Naive thymus-derived CD8-positive, alpha-beta T cell (primary cell): Measurements from ENCODE around the gene MICALL2. TPM values are rescaled to one million over a fixed set of nuclear protein-coding genes. Genes with fewer than 3 reads are reported as not detected.

Source experiments
- ATAC-seq, 2 donors: fragments of 150-1000 bp; cut with Tn5 transposase in 1 of 2; sonication (Bioruptor Pico), chemical (Tn5 transposase) in 1 of 2; 1 replicate in 1 of 2; 2 replicates in 1 of 2; pipeline ENCODE4 v1.10.0; 2021; ENCODE audit warnings: mild to moderate bottlenecking in 2 of 2, moderate library complexity in 2 of 2
- POLR2A ChIA-PET: fragments of 350-600 bp; sonication (Branson Sonifier 250); formaldehyde crosslinking; loops from one replicate; lab custom pipeline; 2021; ENCODE audit warnings: antibody characterized with exemption; lab: Charles Lee
- DNase-seq, 10 donors: peaks; one replicate each; pipeline versions ENCODE4 v3.0.0 to v3.0.0-alpha.2; 2020 to 2022
- H3K27ac Mint-ChIP-seq, 10 donors: one replicate each; pipeline ENCODE4 v1.8.0; 2020 to 2022; ENCODE audit warnings: mild to moderate bottlenecking in 10 of 10, mixed read lengths in 10 of 10, moderate library complexity in 4 of 10, inconsistent platforms in 1 of 10
- H3K27me3 Mint-ChIP-seq, 5 donors: one replicate each; pipeline ENCODE4 v1.8.0; 2021 to 2022; ENCODE audit warnings: mixed read lengths in 5 of 5
- H3K36me3 Mint-ChIP-seq, 3 donors: one replicate each; pipeline ENCODE4 v1.8.0; 2020 to 2022; ENCODE audit warnings: mixed read lengths in 3 of 3, mild to moderate bottlenecking in 2 of 3, inconsistent platforms in 1 of 3
- H3K4me1 Mint-ChIP-seq, 4 donors: one replicate each; pipeline ENCODE4 v1.8.0; 2021 to 2022; ENCODE audit warnings: mixed read lengths in 4 of 4
- H3K4me3 Mint-ChIP-seq, 10 donors: one replicate each; pipeline ENCODE4 v1.8.0; 2020 to 2022; ENCODE audit warnings: mild to moderate bottlenecking in 10 of 10, mixed read lengths in 10 of 10, moderate library complexity in 6 of 10, inconsistent platforms in 1 of 10
- H3K9me3 Mint-ChIP-seq, 9 donors: one replicate each; pipeline ENCODE4 v1.8.0; 2020 to 2022; ENCODE audit warnings: mixed read lengths in 9 of 9, mild to moderate bottlenecking in 3 of 9, inconsistent platforms in 1 of 9, moderate library complexity in 1 of 9
- polyA plus RNA-seq, 3 donors: library from polyadenylated mRNA; unstranded; fragments of 300-500 nt; fragmentation: Illumina TruSeq; gene quantifications; one replicate each; pipeline ENCODE4 v1.2.3, GENCODE V29; 2021
- total RNA-seq, 8 experiments: library from RNA in 2 of 8; stranded (reverse) in 2 of 8; gene quantifications; one replicate each; pipeline ENCODE4 v1.2.3 and lab custom pipeline; 2021 to 2026

Gene MICALL2
- total and polyA plus RNA-seq, 5 experiments from 2014 or later = 0.85 to 4.6 (median 2.5) TPM; not detected in 1

DNA sequence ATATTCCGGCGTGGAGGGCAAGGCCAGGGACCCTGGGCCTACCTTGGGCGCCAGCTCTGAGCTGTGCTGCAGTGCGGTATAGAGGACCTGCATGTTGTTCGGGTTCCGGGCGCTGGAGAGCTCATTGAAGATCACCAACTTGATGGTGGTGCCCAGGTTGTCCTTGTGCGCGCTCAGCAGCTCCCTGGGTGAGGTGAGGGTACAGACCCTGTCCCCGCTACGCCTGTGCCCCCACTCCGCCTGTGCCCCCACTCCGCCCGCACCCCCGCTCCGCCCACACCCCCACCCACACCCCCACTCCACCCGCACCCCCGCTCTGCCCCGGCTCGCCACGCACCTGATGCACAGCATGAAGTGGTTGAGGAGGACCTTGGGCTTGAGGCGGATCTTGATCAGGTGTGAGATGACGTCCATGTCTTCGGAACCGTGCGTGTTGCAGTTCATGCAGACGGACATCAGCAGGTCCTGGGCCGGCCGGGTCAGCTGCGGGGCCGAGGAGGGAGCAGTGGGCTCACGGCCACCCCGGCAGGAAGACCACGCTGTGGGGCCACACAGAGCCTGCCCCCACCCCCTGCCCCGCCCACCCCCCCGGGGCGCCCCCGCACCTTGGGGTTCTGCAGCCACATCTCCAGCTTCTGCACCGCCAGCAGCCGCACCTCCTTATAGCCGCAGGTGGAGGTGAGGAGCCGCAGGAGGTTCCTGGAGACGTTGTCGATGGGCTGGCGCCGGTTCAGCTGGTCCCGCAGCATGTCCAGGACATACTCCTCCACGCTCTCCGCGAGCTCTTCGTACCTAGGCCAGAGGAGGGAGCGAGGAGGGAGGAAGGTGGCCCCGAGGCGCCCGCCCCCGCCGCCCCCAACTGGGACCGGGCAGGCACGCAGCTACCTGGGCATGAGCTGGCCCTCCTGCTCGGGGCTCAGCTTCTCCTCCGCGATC lies 39.4 kb upstream of the MICALL2 start:
- POLR2A ChIA-PET = interaction anchor here (0.6 kb wide), 2 partner anchors 13 to 75 kb away, joined by 3 to 6 read pairs; no protein-coding TSS in a partner anchor
- peaks cover 0 to 50% (median 5%) of the 10 kb centered on the region in 3 donors for H3K36me3 Mint-ChIP-seq
- DNase-seq (no peak), ATAC-seq (no peak)
- H3K27me3 Mint-ChIP-seq = no peaks in the 10 kb centered on the region
- H3K4me1 Mint-ChIP-seq = peaks cover 14 to 31% (median 24%) of the 10 kb centered on the region in 4 donors
- H3K4me3 Mint-ChIP-seq = no peak overlapping the region
- H3K27ac Mint-ChIP-seq = no peak overlapping the region
- H3K9me3 Mint-ChIP-seq = no peaks in the 10 kb centered on the region

DNA sequence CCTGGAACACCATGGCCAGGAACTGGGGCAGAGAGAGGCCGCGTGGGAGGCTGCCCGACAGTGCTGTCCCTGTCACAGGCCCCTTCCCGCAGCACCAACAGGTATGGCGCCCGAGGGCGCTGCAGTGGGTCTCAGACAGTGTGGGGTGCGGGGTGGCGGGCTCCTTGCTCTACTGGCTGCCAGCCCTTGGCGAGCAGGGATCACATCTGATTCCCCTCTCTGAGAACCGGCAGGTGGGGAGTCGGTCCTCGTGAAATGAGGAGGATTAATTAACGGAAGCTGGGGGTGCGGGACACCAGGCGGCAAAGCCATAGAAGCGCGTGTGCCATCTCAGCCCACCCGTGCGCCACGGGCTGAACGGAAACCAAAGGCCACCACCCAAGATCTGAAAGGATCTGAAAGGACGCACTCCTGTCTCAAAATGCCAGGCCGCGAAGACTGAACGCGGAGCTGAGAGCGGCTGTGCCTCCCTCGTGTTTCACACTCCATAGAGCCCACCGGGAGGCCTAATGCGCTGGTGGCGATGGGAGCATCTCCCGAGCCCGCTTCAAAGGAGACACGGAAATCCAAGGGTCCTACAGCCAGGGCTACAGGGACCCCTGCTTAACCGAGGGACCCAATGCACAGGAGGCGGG lies 38.1 kb upstream of the MICALL2 start:
- POLR2A ChIA-PET = no interaction called here
- Mint-ChIP-seq H3K9me3 (no peaks in the 10 kb centered on the region), H3K4me1 (peaks cover 9 to 21% (median 14%) of the 10 kb centered on the region in 4 donors), H3K27ac (no peak overlapping the region), H3K36me3 (peaks cover 0 to 52% (median 7%) of the 10 kb centered on the region in 3 donors), H3K27me3 (no peaks in the 10 kb centered on the region), H3K4me3 (peak overlapping the region in 1 of 10 donors; percentile 38)
- DNase-seq (no peak), ATAC-seq (no peak)

DNA sequence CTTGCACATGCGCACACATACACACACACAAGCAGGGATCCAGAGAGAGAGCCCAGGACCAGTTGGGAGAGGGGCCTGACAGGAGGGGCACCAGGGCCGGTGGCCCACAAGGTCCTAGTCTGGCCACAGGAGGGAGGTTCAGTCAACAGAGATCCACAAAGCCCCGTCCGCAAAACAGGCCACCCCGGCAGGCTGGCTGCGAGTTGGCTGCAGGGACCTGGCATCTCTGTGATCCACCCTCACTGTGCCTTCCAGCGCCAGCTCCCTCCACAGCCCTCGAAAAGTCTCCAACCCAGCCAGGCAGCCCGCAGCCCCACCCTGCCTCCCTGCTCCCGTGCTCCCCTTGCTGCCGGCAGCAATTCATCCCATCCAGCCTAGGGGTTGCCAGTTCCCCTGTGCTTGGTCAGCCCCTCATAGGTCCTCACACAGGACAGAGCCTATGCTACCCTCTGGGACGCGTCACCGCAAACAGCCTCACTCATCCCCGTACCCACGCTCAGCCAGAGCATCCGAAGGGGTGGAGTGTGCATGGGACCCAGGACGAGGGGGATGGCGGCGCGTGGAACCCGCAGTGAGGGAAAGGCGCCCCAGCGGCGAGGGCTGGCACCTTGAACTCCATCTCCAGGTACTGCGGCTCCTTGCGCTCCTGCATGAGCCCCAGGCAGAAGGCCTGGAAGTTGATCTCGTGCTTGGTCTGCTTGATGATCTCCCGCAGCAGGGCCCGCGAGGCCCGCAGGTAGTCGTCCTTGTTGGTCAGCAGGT lies 37.4 kb upstream of the MICALL2 start:
- H3K27me3 Mint-ChIP-seq = no peaks in the 10 kb centered on the region
- H3K36me3 Mint-ChIP-seq = peaks cover 0 to 52% (median 8%) of the 10 kb centered on the region in 3 donors
- ATAC-seq = no peak
- no peak overlapping the region for H3K27ac Mint-ChIP-seq
- no peak for DNase-seq
- H3K9me3 Mint-ChIP-seq = no peaks in the 10 kb centered on the region
- POLR2A ChIA-PET = no interaction called here
- H3K4me3 Mint-ChIP-seq = no peak overlapping the region
- H3K4me1 Mint-ChIP-seq = peaks cover 4 to 14% (median 8%) of the 10 kb centered on the region in 4 donors

DNA sequence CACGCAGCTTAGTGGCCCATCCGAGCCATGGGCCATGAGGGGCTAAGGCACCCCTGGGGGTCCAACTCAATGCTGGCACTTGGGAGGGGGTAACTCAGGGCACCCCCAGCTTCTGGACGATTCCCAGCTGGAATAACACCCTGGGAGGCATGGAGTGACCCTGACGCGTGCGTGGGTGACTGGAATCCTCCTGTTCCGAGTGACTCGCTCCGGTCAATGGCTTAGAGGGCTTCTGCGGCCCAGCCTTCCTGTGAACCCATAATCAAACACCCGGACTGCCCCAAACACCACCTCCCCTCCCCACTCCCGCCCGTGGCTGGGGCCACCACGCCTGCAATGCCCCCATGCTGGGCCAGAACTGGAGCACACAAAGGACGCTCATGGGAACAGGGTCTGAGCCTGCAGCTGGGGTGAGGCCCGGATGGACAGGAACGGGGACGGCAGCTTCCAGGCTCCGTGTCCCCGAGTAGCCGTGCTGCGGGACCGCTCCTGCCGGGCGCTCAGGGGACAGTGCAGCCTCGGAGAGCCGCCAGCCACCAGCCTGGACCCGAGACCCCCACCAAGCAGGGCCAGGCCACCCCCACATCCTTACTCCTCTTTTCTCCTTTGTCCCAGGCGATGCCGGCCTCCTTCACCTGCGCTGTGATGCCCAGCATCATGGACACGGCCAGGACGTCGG lies 36.4 kb upstream of the MICALL2 start:
- Mint-ChIP-seq H3K27me3 (no peaks in the 10 kb centered on the region), H3K9me3 (no peaks in the 10 kb centered on the region), H3K4me1 (peaks cover 0 to 7% (median 5%) of the 10 kb centered on the region in 4 donors), H3K27ac (no peak overlapping the region), H3K36me3 (peaks cover 0 to 56% (median 8%) of the 10 kb centered on the region in 3 donors), H3K4me3 (no peak overlapping the region)
- DNase-seq (no peak), ATAC-seq (no peak)
- POLR2A ChIA-PET = no interaction called here

DNA sequence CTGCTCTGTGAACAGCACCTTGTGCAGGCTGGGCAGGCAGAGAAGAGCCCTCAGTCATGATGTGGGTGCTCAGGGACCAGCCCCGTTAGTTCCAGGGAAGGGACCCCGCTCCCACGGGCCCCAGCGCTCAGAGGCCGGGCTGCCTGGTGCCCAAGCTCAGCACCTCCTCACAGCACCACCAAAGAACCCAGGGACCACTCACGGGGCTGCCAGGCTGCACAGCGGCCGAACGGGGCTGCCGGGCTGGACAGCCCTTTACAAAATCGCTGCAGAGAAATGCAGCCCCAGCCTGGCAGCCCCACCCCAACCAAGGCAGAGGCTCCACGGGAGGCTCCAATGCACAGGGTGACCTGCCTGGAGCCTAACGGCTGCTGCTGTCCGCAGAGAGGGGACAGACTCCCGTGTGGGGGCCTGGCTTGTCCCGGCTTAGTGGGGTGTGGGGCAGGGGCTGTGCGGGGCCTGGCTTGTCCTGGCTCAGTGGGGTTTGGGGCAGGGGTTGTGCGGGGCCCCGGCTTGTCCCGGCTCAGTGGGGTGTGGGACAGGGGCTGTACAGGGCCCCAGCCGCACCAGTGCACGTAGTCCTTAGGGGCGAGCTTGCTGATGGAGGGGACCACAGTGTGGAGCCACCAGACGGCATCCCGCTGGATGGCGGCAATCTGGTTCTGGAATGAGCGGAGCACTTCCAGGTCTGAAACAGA lies 35.7 kb upstream of the MICALL2 start:
- ATAC-seq = no peak

DNA sequence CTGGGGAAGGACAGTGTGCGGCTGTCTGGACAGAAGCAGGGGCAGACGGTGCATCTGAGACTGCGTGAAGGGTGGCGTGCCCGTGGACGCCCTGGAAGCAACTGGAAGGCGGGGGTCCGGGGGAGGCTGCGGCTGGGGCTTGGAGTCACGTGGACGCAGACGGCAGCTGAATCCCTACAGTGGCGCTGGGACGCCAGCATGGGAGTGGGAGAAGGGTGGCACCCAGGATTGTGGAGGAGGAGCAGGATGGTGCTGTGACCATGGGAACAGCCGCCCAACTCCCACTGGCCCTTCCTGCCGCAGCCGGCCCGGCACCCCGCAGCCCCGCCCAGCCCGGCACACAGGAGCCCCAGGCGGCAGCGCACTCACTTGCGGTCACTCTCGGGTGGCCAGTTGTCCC lies 35.2 kb upstream of the MICALL2 start:
- H3K4me1 Mint-ChIP-seq = peaks cover 0 to 7% (median 0%) of the 10 kb centered on the region in 4 donors
- DNase-seq (no peak), ATAC-seq (no peak)
- no peak overlapping the region for H3K27ac Mint-ChIP-seq
- POLR2A ChIA-PET = interaction anchor here (0.6 kb wide), 1 partner anchor 13 kb away, joined by 3 read pairs; no protein-coding TSS in a partner anchor
- no peaks in the 10 kb centered on the region for H3K9me3 Mint-ChIP-seq
- H3K4me3 Mint-ChIP-seq = no peak overlapping the region
- H3K36me3 Mint-ChIP-seq = peaks cover 0 to 55% (median 11%) of the 10 kb centered on the region in 3 donors
- no peaks in the 10 kb centered on the region for H3K27me3 Mint-ChIP-seq

More for the DNA sequence above, 35.7 kb upstream of the MICALL2 start:
- Mint-ChIP-seq H3K9me3 (no peaks in the 10 kb centered on the region), H3K36me3 (peaks cover 0 to 53% (median 8%) of the 10 kb centered on the region in 3 donors), H3K4me1 (peaks cover 0 to 7% (median under 1%) of the 10 kb centered on the region in 4 donors), H3K4me3 (no peak overlapping the region), H3K27ac (no peak overlapping the region), H3K27me3 (no peaks in the 10 kb centered on the region)
- no peak for DNase-seq
- POLR2A ChIA-PET = interaction anchor here (0.6 kb wide), 1 partner anchor 13 kb away, joined by 3 read pairs; no protein-coding TSS in a partner anchor

DNA sequence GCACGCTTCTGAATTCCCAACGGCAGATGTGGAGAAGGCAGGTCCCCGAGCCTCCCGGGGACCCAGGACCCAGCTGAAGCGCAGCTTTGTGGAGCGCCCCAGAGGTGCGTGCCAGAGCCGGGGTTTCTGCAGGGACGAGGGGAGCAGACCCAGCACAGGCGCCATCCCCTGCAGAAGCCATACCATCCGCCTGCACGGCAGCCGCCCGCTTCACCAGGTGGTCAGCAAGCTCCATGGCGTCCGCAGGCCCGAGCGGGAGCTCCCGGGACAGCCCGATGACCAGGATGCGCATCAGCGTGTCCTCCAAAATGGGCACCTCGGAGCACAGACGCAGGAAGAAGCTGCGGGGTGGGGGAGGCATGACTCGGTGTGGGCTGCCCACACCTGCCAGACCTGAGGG lies 34.3 kb upstream of the MICALL2 start:
- no peak for ATAC-seq
- no peak for DNase-seq
- H3K4me1 Mint-ChIP-seq = peaks cover 0 to 7% (median 0%) of the 10 kb centered on the region in 4 donors
- H3K27me3 Mint-ChIP-seq = no peaks in the 10 kb centered on the region
- no peaks in the 10 kb centered on the region for H3K9me3 Mint-ChIP-seq
- POLR2A ChIA-PET = interaction anchor here (0.6 kb wide), 1 partner anchor 29 kb away, joined by 3 read pairs; no protein-coding TSS in a partner anchor
- H3K4me3 Mint-ChIP-seq = no peak overlapping the region
- no peak overlapping the region for H3K27ac Mint-ChIP-seq
- H3K36me3 Mint-ChIP-seq = peaks cover 0 to 61% (median 11%) of the 10 kb centered on the region in 3 donors

DNA sequence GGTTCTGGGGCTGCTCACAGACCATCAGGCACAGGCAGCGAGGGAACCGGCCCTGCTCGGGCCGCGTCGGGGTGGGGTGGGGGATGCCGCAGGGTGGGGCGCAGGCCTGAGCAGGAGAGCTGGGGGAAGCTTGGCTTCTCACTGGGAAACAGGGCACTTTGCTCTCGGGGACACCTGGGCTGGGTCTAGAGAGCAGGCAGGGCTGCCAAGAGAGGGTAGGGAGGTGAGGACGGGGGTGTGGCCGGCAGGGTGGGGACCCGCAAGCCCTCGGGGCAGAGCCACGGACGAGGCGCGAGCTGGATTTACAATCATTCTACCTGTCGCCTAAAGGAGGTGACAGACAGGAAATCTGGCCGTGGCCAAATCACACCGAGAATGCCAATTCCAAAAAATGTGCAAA lies 33.9 kb upstream of the MICALL2 start:
- DNase-seq (no peak), ATAC-seq (no peak)
- Mint-ChIP-seq H3K27ac (no peak overlapping the region), H3K36me3 (peaks cover 0 to 64% (median 14%) of the 10 kb centered on the region in 3 donors), H3K4me1 (peaks cover 0 to 11% (median 0%) of the 10 kb centered on the region in 4 donors), H3K4me3 (no peak overlapping the region), H3K9me3 (no peaks in the 10 kb centered on the region), H3K27me3 (no peaks in the 10 kb centered on the region)
- POLR2A ChIA-PET = interaction anchor here (0.6 kb wide), 1 partner anchor 29 kb away, joined by 3 read pairs; no protein-coding TSS in a partner anchor

DNA sequence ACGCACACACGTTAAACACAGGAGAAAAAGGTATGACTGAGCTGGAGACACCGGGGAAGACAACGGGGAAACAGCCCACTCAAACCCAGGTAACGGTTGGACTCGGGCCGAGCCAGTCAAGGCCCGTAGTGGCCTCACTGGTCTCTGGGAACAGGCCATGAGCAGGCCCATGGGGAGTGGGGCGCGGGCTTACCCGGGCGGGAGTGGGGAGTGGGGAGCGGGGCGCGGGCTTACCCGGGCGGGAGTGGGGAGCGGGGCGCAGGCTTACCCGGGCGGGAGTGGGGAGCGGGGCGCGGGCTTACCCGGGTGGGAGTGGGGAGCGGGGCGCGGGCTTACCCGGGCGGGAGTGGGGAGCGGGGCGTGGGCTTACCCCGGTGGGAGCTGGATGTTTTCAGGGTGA lies 33.4 kb upstream of the MICALL2 start:
- H3K36me3 Mint-ChIP-seq = peaks cover 0 to 62% (median 16%) of the 10 kb centered on the region in 3 donors
- no peak for DNase-seq

DNA sequence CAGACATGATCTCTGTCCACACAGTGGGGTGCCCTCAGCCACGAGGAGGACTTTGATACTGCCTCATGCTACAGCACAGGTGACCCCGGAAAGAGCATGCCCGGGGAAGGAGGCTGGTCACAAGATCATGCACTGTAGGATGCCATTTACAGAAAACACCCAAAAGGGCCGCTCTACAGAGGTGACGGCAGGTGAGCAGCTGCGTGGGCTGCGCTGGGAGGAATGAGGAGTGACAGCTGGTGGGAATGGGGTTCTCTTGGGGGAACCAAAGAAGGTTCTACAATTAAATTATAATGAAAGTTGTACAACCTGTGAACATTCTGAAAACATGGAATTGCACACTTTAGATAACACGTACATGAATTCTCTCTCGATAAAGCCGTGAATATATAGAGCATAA lies 33.0 kb upstream of the MICALL2 start:
- ATAC-seq = no peak
- no peak overlapping the region for H3K4me3 Mint-ChIP-seq
- POLR2A ChIA-PET = no interaction called here
- no peak for DNase-seq
- no peaks in the 10 kb centered on the region for H3K27me3 Mint-ChIP-seq
- peaks cover 0 to 58% (median 13%) of the 10 kb centered on the region in 3 donors for H3K36me3 Mint-ChIP-seq
- no peaks in the 10 kb centered on the region for H3K9me3 Mint-ChIP-seq
- peaks cover 0 to 11% (median 0%) of the 10 kb centered on the region in 4 donors for H3K4me1 Mint-ChIP-seq
- H3K27ac Mint-ChIP-seq = no peak overlapping the region

More for the DNA sequence above, 33.4 kb upstream of the MICALL2 start:
- peaks cover 0 to 11% (median 0%) of the 10 kb centered on the region in 4 donors for H3K4me1 Mint-ChIP-seq
- no peaks in the 10 kb centered on the region for H3K9me3 Mint-ChIP-seq
- no peak for ATAC-seq
- H3K4me3 Mint-ChIP-seq = no peak overlapping the region
- no peaks in the 10 kb centered on the region for H3K27me3 Mint-ChIP-seq
- POLR2A ChIA-PET = no interaction called here
- no peak overlapping the region for H3K27ac Mint-ChIP-seq

DNA sequence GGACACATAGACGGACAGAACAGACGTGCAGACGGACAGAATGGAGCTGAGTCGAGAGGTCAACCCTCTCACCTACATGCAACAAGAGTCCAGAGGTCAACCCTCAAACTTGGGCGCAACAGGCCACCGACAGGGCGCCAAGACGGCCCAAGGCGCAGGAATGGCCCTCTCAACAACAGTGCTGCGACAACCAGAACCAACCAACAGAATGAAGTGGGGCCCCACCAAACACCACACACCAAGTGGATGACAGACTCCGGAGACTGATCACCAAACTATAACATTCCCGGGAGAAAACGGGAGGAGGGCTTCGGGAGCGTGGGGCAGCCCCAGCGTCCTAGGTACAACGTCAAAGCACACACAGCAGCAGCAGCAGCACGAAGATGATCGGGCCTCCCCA lies 31.6 kb upstream of the MICALL2 start:
- POLR2A ChIA-PET = no interaction called here
- no peaks in the 10 kb centered on the region for H3K9me3 Mint-ChIP-seq
- DNase-seq (no peak), ATAC-seq (no peak)
- H3K27ac Mint-ChIP-seq = peak overlapping the region in 2 of 10 donors; percentile 35 to 37
- peaks cover 0 to 11% (median 0%) of the 10 kb centered on the region in 4 donors for H3K4me1 Mint-ChIP-seq
- peaks cover 0 to 60% (median 11%) of the 10 kb centered on the region in 3 donors for H3K36me3 Mint-ChIP-seq
- H3K4me3 Mint-ChIP-seq = no peak overlapping the region
- no peaks in the 10 kb centered on the region for H3K27me3 Mint-ChIP-seq
